Esophagus muscularis mucosa (tissue), 4 donors: Measurements from ENCODE around the gene MTNR1A. TPM values are rescaled to one million over a fixed set of nuclear protein-coding genes. Genes with fewer than 3 reads are reported as not detected.
A peak's percentile ranks its signal among the peaks of the same experiment; 100 is the strongest.

ENCODE experiments used
- DNase-seq: peaks from one replicate; pipeline ENCODE4 v3.0.0-alpha.2; 2017; ENCODE audit errors: extremely low spot score
- H3K27ac ChIP-seq, 4 donors: fragments of 200-600 bp; sonication (generic); replicated peaks in 1 of 4; 1 replicate in 3 of 4; 2 replicates in 1 of 4; pipeline ENCODE4 v1.5.1; 2016 to 2019; ENCODE audit warnings: mild to moderate bottlenecking in 1 of 4
- H3K27me3 ChIP-seq, 4 donors: fragments of 200-600 bp; sonication (generic); one replicate each; pipeline versions ENCODE4 v1.5.1 to v1.6.0; 2016 to 2019
- H3K36me3 ChIP-seq, 4 donors: fragments of 200-600 bp; sonication (generic); one replicate each; pipeline ENCODE4 v1.5.1; 2016 to 2019
- H3K4me1 ChIP-seq, 4 donors: fragments of 200-600 bp; sonication (generic); one replicate each; pipeline ENCODE4 v1.5.1; 2016 to 2019
- H3K4me3 ChIP-seq, 4 donors: fragments of 200-600 bp; sonication (generic); 1 replicate in 2 of 4; 2 replicates in 2 of 4; pipeline ENCODE4 v1.5.1; 2016 to 2019; ENCODE audit warnings: mild to moderate bottlenecking in 4 of 4, moderate library complexity in 1 of 4
- H3K9me3 ChIP-seq, 4 donors: fragments of 200-600 bp; sonication (generic); 1 replicate in 3 of 4; 2 replicates in 1 of 4; pipeline ENCODE4 v1.5.1; 2016 to 2019
- EP300 ChIP-seq: sonication (generic); formaldehyde crosslinking; IDR thresholded peaks from one replicate; pipeline ENCODE4 v1.6.1; 2017; ENCODE audit warnings: antibody characterized with exemption
- POLR2A ChIP-seq: fragments of 450-650 bp; IDR thresholded peaks from one replicate; pipeline ENCODE4 v1.6.1; 2017; ENCODE audit warnings: antibody characterized with exemption, moderate library complexity, mild to moderate bottlenecking, low read depth
- POLR2AphosphoS5 ChIP-seq, 2 donors: sonication (generic); formaldehyde crosslinking; IDR thresholded peaks; one replicate each; pipeline ENCODE4 v1.6.1; 2017; ENCODE audit warnings: antibody characterized with exemption in 2 of 2
- WGBS: methylation state at CpG from one replicate; pipeline ENCODE4 v1.1.5; 2018; 5-methylcytosine and 5-hydroxymethylcytosine counted together
- intact Hi-C: fragments of 100-400 bp; cut with DNase I; formaldehyde crosslinking; loops from one replicate; pipeline ENCODE4 v1.15.1; 2023
- small RNA-seq, 3 donors: library from RNA; depleted of rRNA; stranded (forward); fragments of <200 nt; gene quantifications; one replicate each; pipeline ENCODE3, GENCODE V24; 2016
- total RNA-seq, 4 donors: library from RNA; depleted of rRNA; stranded (reverse); fragments of >200 nt; gene quantifications; one replicate each; pipeline versions ENCODE4 v1.1.0 to v1.2.1, GENCODE V29; 2016
- TF ChIP-seq, protein P1 (sequence below), 3 experiments: fragments of 200-600 bp in 2 of 3; fragments of 450-650 bp in 1 of 3; sonication (generic) in 2 of 3; IDR thresholded peaks; one replicate each; pipeline ENCODE4 v1.5.1; 2017 to 2019; ENCODE audit warnings: antibody characterized with exemption in 3 of 3, mild to moderate bottlenecking in 2 of 3, moderate library complexity in 1 of 3

Gene MTNR1A
- total RNA-seq, 4 donors from 2014 or later, result not detected

DNA sequence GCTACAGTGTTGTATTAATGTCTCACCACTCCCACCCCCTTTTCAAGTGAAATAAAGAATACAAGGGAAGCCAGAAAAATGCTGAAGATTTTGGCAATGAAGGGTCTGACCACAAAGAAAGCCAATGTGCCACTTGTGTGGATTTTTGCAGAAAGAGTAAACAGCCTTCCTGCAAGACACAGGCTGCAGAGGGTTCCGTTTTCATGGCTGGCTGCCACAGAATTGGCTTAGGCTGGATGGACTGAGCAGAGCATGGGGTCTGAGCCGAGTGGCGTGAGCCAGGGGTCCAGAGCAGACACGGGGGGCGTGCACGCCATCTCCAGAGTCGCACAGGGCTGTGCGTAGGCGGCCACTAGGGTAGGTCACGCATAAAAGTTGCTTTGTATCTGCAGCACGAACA lies 69.2 kb downstream of the MTNR1A start:
- TF ChIP-seq, protein P1, sequence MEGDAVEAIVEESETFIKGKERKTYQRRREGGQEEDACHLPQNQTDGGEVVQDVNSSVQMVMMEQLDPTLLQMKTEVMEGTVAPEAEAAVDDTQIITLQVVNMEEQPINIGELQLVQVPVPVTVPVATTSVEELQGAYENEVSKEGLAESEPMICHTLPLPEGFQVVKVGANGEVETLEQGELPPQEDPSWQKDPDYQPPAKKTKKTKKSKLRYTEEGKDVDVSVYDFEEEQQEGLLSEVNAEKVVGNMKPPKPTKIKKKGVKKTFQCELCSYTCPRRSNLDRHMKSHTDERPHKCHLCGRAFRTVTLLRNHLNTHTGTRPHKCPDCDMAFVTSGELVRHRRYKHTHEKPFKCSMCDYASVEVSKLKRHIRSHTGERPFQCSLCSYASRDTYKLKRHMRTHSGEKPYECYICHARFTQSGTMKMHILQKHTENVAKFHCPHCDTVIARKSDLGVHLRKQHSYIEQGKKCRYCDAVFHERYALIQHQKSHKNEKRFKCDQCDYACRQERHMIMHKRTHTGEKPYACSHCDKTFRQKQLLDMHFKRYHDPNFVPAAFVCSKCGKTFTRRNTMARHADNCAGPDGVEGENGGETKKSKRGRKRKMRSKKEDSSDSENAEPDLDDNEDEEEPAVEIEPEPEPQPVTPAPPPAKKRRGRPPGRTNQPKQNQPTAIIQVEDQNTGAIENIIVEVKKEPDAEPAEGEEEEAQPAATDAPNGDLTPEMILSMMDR (IDR thresholded peaks at IDR 0.05), result no peak
- TF ChIP-seq POLR2A (no peak), EP300 (no peak), POLR2AphosphoS5 (IDR thresholded peaks at IDR 0.05) (no peak)
- no peak for DNase-seq
- peaks cover 0 to 17% (median 11%) of the 10 kb centered on the region in 4 donors for H3K4me1 ChIP-seq
- intact Hi-C loops, result no loop called here
- no peaks in the 10 kb centered on the region for H3K9me3 ChIP-seq
- H3K4me3 ChIP-seq, result peak overlapping the region; percentile 33 to 42 (median 36)
- 34% methylated on average over 11 of the region's 11 CpGs for WGBS
- H3K36me3 ChIP-seq, result no peaks in the 10 kb centered on the region
- peaks cover 0 to 22% (median 0%) of the 10 kb centered on the region in 4 donors for H3K27me3 ChIP-seq
- no peak overlapping the region for H3K27ac ChIP-seq

DNA sequence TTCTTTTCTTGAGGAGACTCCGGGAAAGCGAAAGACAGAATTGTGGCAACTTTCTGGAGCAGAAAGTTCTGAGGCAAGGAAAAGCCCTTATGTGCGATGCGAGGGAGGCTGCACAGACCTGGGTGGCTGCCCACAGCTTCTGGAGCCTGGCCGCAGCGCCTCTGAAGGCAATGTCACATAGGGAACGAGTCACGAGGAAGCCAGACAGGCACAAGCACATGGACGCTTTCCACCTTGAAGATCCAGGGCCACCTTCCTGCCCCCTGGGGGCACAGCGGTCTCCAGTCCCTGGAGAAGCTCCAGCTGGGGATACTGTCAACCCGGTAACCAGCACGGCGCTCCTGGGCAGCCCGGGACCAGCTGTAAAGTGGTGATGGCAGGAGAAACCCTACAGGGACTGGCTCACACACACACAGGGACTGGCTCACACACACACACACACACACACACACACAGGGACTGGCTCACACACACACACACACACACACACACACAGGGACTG lies 69.8 kb downstream of the MTNR1A start:
- H3K4me3 ChIP-seq, result peak overlapping the region; percentile 33 to 42 (median 36)
- intact Hi-C loops, result no loop called here
- no peak for DNase-seq
- H3K36me3 ChIP-seq, result no peaks in the 10 kb centered on the region
- no peaks in the 10 kb centered on the region for H3K9me3 ChIP-seq
- H3K27ac ChIP-seq, result no peak overlapping the region
- WGBS, result 34% methylated on average over 8 of the region's 14 CpGs
- no peak for TF ChIP-seq EP300
- TF ChIP-seq, protein P1 (IDR thresholded peaks at IDR 0.05), result no peak
- TF ChIP-seq POLR2A, result no peak
- TF ChIP-seq POLR2AphosphoS5 (IDR thresholded peaks at IDR 0.05), result no peak
- peaks cover 0 to 22% (median 0%) of the 10 kb centered on the region in 4 donors for H3K27me3 ChIP-seq
- H3K4me1 ChIP-seq, result peaks cover 0 to 17% (median 11%) of the 10 kb centered on the region in 4 donors

DNA sequence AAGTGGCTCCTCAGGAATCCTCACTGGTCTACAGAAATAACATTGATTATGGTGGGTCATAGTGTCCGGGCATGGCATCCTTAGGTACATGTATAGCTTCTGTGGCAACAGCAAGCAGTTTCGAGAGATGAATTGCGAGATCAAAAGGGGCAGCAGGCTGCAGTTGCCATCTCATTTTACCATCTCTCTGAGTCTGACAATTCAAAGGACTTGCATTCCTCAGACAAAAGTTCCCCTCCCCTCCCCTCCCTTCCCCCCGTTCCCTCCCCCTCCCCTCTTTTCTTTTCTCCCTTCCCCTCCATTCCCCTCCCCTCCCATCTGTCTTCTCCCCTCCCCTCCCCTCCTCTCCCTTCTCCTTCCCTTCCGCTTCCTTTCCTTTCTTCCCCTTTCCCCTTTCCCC lies 70.2 kb downstream of the MTNR1A start:
- no peak overlapping the region for H3K27ac ChIP-seq
- peaks cover 0 to 17% (median 11%) of the 10 kb centered on the region in 4 donors for H3K4me1 ChIP-seq
- H3K27me3 ChIP-seq, result peaks cover 0 to 22% (median 0%) of the 10 kb centered on the region in 4 donors
- no peaks in the 10 kb centered on the region for H3K9me3 ChIP-seq
- intact Hi-C loops, result no loop called here
- no peaks in the 10 kb centered on the region for H3K36me3 ChIP-seq
- TF ChIP-seq, protein P1 (IDR thresholded peaks at IDR 0.05), result no peak
- no peak for TF ChIP-seq EP300
- no peak for TF ChIP-seq POLR2A
- no peak for TF ChIP-seq POLR2AphosphoS5 (IDR thresholded peaks at IDR 0.05)
- WGBS, result 39% methylated on average over 5 of the region's 5 CpGs
- peak overlapping the region; percentile 33 to 42 (median 36) for H3K4me3 ChIP-seq
- no peak for DNase-seq

DNA sequence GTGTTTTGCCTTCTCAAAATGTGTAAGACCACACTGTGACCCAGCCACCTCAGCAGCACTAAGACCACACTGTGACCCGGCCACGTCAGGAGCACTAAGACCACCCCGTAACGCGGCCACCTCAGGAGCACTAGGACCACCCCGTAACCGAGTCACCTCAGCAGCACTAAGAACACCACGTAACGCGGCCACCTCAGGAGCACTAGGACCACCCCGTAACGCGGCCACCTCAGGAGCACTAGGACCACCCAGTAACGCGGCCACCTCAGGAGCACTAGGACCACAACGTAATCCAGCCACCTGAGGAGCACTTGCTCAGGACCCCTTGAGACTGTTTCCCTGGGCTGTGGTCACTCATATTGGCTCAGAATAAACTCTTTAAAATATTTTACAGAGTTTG lies 71.7 kb downstream of the MTNR1A start:
- H3K4me1 ChIP-seq, result peaks cover 0 to 17% (median 11%) of the 10 kb centered on the region in 4 donors
- peaks cover 0 to 32% (median 0%) of the 10 kb centered on the region in 4 donors for H3K27me3 ChIP-seq
- H3K4me3 ChIP-seq, result no peak overlapping the region
- no peaks in the 10 kb centered on the region for H3K36me3 ChIP-seq
- DNase-seq, result no peak
- 95% methylated on average over 16 of the region's 16 CpGs for WGBS
- H3K9me3 ChIP-seq, result no peaks in the 10 kb centered on the region
- intact Hi-C loops, result no loop called here
- H3K27ac ChIP-seq, result no peak overlapping the region
- TF ChIP-seq EP300 (no peak), POLR2AphosphoS5 (IDR thresholded peaks at IDR 0.05) (no peak), POLR2A (no peak)
- TF ChIP-seq, protein P1 (IDR thresholded peaks at IDR 0.05), result no peak

Small RNAs within 50 kb of the gene (small RNA-seq; reads per million reads assigned to genes)
- 0 reads per million in 3 donors for gene RNU6-1055P

Other genes starting within 250 kb of the MTNR1A start
- 100 to 1,000 TPM; 145 to 244 (median 200) TPM for gene FAT1, start 168.3 kb upstream of the MTNR1A start, total RNA-seq